Loucy (cell line): Measurements from ENCODE around the gene TNFSF13B.

Source experiments
- CTCF ChIP-seq: fragments of 200-600 bp; sonication (generic); conservative IDR thresholded peaks from 2 replicates; pipeline ENCODE4 v1.5.1; 2014; ENCODE audit warnings: mild to moderate bottlenecking, antibody characterized with exemption, low read length
- EZH2phosphoT487 ChIP-seq: fragments of 200-600 bp; IDR thresholded peaks from 2 replicates; pipeline ENCODE4 v1.6.1; 2018; ENCODE audit warnings: antibody characterized with exemption, mild to moderate bottlenecking, moderate library complexity, borderline replicate concordance

GRCh38 chr13:108357228-108357627, 87.7 kb downstream of the TNFSF13B start:
- TF ChIP-seq CTCF (no peak), EZH2phosphoT487 (no peak)
